Melanocyte of skin (primary cell): ENCODE measurements around the gene CCDC137. TPM values are rescaled to one million over a fixed set of nuclear protein-coding genes. Genes with fewer than 3 reads are reported as not detected.

Source experiments
- small RNA-seq, 2 donors: library from RNA; depleted of rRNA; stranded (forward); fragments of <200 nt; gene quantifications; one replicate each; pipeline ENCODE3, GENCODE V24; 2012
- total RNA-seq, 2 donors: library from RNA; depleted of rRNA; stranded (reverse); fragments of >200 nt; gene quantifications; 2 replicates each; pipeline ENCODE4 v1.2.3, GENCODE V29; 2012

CCDC137 gene, protein sequence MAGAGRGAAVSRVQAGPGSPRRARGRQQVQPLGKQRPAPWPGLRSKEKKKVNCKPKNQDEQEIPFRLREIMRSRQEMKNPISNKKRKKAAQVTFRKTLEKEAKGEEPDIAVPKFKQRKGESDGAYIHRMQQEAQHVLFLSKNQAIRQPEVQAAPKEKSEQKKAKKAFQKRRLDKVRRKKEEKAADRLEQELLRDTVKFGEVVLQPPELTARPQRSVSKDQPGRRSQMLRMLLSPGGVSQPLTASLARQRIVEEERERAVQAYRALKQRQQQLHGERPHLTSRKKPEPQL
- total RNA-seq: 10 to 100 TPM in 1 of 2 donors, 1 to 10 TPM in 1; 4.8 to 10.7 TPM

DNA sequence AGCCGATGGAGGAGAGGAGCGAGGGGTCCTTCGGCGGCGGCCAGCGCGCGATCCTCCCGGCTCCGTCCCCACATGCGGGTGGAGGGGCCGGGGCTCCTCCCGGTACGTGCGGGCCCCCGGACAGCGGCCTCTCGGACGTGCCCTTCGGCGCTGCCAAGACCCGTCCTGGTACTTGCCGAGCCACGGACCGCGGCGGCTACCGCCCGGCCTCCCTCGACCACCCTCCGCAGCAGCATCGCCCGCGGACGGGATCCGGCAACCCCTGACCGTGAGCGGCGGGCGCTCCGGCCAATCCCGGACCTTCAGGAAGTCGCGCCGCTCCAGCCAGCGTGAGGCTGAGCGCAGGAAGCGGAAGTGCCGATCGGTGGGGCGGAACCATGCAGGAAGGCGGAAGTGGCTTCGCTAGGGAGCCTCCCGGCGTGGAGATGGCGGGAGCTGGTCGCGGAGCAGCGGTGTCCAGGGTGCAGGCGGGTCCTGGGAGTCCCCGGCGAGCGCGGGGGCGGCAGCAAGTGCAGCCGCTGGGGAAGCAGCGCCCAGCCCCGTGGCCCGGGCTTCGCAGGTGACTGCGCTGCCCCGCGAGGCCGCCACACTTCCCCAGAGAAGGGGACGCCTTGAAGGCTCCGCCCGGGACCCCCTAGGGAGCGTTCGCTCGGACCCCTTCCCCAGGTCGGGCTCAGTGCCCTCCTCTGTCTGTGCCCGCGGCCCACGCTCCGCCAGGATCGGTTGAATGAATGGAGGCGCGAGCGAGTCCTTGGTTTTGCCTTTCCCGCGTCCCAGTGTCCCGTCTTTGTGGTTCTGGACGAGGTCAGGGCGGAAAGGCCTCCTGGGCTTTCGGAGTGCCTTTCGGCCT, at the start of gene CCDC137, which contains the start of gene OXLD1:
CCDC137 (plus strand) TSS at position 396 of the 850 bp plus-strand sequence; CDS start at position 426, 30 bp downstream.
OXLD1 (minus strand) TSS at position 264 of the 850 bp plus-strand sequence; CDS start at position 236, 28 bp downstream.

DNA sequence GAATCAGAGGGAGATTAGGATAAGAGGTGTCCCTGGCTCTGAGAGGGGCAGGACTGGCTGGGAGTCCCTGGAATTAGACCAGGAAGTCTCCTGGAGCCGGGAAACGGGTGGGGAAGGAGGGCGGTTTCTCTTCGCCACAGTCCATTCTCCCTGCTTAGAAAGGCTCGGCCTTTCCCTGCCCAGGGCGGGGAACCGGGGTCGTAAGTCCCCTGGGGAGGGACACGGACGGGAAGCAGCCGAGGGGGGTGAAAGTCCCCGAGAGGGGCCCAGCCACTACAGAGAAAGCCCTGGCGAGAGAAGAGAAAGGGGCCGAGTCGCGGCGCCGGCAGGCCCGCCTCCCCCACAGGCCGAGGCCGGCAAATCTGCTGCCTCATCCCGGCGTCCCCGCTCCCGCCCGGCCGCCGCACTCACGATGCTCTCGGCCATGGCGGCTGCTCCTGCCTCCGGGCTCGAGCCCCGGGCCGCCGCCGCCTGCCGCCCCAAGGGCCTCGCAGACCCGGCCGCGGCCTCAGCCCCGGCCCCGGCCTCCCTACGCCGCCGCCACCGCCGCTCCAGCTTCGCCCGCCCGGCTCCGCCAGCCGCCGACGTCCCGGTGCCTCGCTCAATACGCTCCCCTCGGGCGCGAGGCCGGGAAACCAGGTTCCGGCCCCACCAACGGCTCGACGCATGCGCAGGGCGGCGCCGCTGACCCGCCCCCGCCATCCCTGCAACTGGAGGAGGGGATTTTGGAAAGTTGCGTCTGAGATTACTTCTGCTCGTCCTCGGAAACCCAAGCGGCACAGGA, 29.8 kb upstream of the CCDC137 start, which contains the start of the genes NPLOC4 and TSPAN10:
NPLOC4 (minus strand) TSS at position 608 of the 784 bp plus-strand sequence; CDS start at position 426, 182 bp downstream.
TSPAN10 (plus strand) TSS at position 692 of the 784 bp plus-strand sequence. CDS start 5,217 bp downstream, outside the sequence.

DNA sequence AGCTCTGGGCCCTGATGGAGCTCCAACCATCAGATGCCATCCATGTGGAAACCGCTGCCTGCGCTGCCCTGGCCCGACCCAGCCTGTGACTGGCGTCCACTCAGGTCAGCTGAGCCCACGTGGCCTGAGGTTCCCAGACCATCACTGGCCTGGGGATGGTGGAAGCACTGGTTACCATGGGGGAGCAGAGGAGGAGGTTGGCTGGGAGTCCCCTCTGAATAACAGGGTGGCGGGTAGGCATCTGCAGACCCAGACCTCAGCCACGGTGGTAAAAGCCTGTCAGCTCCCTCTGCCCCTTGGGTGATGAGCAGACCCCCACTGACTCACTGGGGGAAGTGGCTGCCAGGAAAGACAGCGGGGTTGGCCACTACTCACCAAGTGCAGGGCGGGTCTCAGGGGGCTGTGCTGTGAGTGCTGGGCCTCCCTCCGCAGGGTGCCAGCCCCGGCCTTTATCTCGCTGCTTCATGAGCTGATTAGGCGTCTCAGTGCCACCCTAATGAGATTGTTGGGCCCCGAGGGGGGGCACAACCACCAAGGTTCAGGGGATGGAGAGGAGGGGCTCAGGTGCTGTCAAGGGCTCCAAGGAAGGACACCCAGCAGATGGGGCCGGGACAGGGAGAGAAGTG, 10.3 kb upstream of the CCDC137 start, which contains the start of gene PDE6G:
PDE6G (minus strand) TSS at position 425 of the 626 bp plus-strand sequence. CDS start 3,237 bp downstream, outside the sequence.

DNA sequence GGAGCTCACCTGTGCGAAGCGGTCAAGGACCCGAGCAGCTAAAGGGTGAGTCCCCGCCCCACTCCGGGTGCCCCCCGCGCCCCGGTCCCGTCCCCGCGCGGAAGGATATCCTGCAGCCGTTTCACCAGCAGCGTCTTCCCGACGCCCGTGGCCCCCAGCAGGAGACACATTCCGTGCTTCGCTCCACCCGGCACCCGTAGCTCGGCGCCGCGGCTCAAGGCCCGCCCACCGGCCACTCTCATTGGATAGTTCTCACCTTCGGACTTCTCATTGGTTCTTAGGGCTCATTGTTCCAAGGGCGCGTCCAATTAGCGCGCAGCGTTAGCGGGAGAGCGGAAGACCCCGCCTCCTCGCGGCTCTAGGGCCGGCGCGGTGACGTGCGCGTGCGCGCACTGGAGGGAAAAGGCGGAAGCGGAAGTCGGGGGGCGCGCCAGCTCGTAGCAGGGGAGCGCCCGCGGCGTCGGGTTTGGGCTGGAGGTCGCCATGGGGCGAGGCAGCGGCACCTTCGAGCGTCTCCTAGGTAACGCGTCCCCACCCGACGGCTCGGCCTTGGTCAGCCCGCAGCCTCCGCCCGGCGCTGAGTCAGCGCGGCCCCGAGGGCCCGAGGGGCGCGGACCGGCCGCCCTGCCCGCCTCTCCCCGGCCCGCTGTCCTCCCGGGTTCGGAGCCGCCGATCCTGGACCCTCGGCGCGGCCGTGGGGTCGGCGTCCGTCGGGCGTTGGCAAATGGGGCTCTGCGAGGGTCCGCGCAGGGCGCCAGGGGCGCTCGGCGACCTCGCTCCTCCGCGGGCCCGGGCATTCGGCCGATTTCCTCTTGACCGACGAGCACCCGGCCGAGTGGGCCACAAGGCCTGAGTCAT, 17.3 kb downstream of the CCDC137 start, which contains the start of the genes ARL16 and HGS:
ARL16 (minus strand) TSS at position 214 of the 858 bp plus-strand sequence; CDS start at position 170, 44 bp downstream.
HGS (plus strand) TSS at position 428 of the 858 bp plus-strand sequence; CDS start at position 484, 56 bp downstream.

DNA sequence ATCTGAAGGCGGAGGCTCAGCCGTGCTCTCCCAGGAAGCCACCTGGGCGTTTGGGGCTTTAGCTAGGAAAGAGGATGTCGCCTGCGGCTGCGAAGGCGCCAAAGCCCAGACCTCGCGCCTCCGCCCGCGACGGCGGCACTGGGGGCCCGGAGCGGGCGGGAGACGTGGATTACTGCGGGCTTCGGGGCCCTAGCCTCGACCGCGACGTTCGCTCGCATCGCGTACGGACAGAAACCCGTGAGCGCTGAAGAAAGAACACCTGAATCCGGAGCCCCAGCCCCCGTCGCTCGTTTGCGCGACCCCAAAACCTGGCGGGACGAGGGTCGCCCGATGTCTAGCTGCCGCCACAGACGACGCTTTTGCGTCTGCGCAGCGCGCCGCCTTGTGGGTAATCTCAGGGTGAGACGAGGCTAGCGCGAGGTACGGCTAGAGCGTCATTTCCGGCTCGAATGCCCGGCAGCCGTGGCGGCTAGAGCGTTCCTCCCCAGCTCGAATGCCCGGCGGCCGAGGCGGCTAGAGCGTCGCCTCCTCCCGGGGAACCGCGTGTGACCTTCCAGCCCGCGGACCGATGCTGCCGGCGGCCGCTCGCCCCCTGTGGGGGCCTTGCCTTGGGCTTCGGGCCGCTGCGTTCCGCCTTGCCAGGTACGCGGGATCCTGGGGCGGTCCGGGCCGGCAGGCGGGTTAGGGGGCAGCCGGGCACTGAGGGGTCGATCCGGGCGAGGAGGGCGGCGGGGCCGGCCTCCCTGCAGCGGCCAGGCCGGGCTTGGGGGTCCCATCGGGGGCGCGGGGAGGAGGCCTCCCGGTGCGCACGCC, 36.6 kb downstream of the CCDC137 start, which contains the start of gene MRPL12:
MRPL12 (plus strand) TSS at position 434 of the 813 bp plus-strand sequence; CDS start at position 569, 135 bp downstream.

DNA sequence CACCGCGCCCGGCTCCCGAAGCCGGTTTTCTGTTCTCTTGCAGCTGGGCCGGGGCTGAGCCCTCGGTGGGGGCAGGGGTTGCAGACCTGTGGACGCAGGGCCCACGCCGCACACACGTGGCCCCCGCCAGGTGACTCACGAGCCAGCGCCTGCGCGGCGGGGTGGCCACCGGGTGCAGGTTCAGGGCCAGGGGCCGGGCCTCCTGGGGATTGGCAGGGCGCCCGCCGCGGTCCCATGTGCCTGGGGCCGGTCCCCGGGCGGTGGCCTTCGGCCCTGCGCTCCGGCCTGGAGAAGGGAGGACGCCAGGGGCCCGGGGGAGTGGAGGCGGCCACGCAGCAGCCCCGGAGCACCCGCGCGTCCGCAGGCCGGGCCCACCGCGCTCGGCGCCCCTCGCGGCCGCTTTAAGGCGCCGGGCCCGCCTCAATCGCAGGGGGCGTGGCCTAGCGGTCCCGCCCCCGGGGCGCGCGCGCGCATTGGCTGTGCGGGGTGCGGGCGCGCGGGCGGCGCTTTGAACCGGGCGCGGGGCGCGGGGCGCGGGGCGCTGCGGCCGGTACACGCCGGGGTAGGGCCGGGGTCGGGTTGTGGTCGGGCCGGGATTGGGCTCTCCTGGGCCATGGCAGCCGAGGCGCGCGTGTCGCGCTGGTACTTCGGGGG, 45.4 kb downstream of the CCDC137 start, which contains the start of gene SLC25A10:
SLC25A10 (plus strand) TSS at position 471 of the 654 bp plus-strand sequence; CDS start at position 614, 143 bp downstream.

Small RNA genes lying within 50 kb of the gene (small RNA-seq; reads per million reads assigned to genes)
- gene MIR6786: 0 reads per million in 2 donors

Other genes with a start within 250 kb of the CCDC137 start
- gene ACTG1, start 153.9 kb upstream of the CCDC137 start, total RNA-seq: 1,000 to 10,000 TPM; 6,005 to 7,523 TPM
- gene FSCN2, start 138.4 kb upstream of the CCDC137 start, total RNA-seq: under 1 TPM; 0.34 to 0.67 TPM
- 10 to 100 TPM; 19.6 to 20.0 TPM for gene FAAP100, start 114.4 kb upstream of the CCDC137 start, total RNA-seq
- 100 to 1,000 TPM; 135 to 147 TPM for gene NPLOC4, start 29.6 kb upstream of the CCDC137 start, total RNA-seq
- 100 to 1,000 TPM in 1 of 2 donors, 10 to 100 TPM in 1; 77.6 to 121 TPM for gene TSPAN10, start 29.5 kb upstream of the CCDC137 start, total RNA-seq
- gene PDE6G, start 10.2 kb upstream of the CCDC137 start, total RNA-seq: 1 to 10 TPM in 1 of 2 donors, under 1 TPM in 1; 1.00 to 1.0 TPM
- gene OXLD1, start 132 bp upstream of the CCDC137 start, total RNA-seq: 10 to 100 TPM; 32.0 to 38.0 TPM
- 10 to 100 TPM; 14.0 to 17.6 TPM for gene ARL16, start 17.1 kb downstream of the CCDC137 start, total RNA-seq
- 100 to 1,000 TPM in 1 of 2 donors, 10 to 100 TPM in 1; 87.1 to 105 TPM for gene HGS, start 17.3 kb downstream of the CCDC137 start, total RNA-seq
- gene MRPL12, start 36.6 kb downstream of the CCDC137 start, total RNA-seq: 10 to 100 TPM; 18.6 to 30.6 TPM
- gene SLC25A10, start 45.5 kb downstream of the CCDC137 start, total RNA-seq: 10 to 100 TPM; 12.7 to 27.6 TPM
- not detected for gene GCGR, start 137.4 kb downstream of the CCDC137 start, total RNA-seq
- 10 to 100 TPM; 84.9 to 98.4 TPM for gene MCRIP1, start 166.6 kb downstream of the CCDC137 start, total RNA-seq
- gene PPP1R27, start 168.3 kb downstream of the CCDC137 start, total RNA-seq: not detected
- gene P4HB, start 193.8 kb downstream of the CCDC137 start, total RNA-seq: 100 to 1,000 TPM; 383 to 481 TPM
- gene ARHGDIA, start 204.6 kb downstream of the CCDC137 start, total RNA-seq: 100 to 1,000 TPM; 192 to 263 TPM
- gene ALYREF, start 224.8 kb downstream of the CCDC137 start, total RNA-seq: 100 to 1,000 TPM in 1 of 2 donors, 10 to 100 TPM in 1; 71.6 to 187 TPM
- 100 to 1,000 TPM; 113 to 141 TPM for gene ANAPC11, start 225.0 kb downstream of the CCDC137 start, total RNA-seq
- 1 to 10 TPM in 1 of 2 donors, not detected in 1; 1.0 TPM for gene NPB, start 235.5 kb downstream of the CCDC137 start, total RNA-seq
- gene PCYT2, start 244.7 kb downstream of the CCDC137 start, total RNA-seq: 10 to 100 TPM; 71.6 to 82.9 TPM